Neural progenitor cell (in vitro differentiated cells): ENCODE measurements around the gene MOGAT1.

Experiments
- CTCF ChIP-seq: fragments of 200-600 bp; sonication (generic); IDR thresholded peaks from 2 replicates; pipeline ENCODE4 v1.5.1; 2017; ENCODE audit warnings: antibody characterized with exemption, mild to moderate bottlenecking
- EZH2 ChIP-seq: fragments of 200-600 bp; sonication (generic); IDR thresholded peaks from 2 replicates; pipeline ENCODE4 v1.6.1; 2017; ENCODE audit warnings: antibody characterized with exemption, mild to moderate bottlenecking, moderate library complexity
- EZH2phosphoT487 ChIP-seq: fragments of 200-600 bp; sonication (generic); IDR thresholded peaks from 2 replicates; pipeline ENCODE4 v1.6.1; 2017; ENCODE audit warnings: antibody characterized with exemption

DNA sequence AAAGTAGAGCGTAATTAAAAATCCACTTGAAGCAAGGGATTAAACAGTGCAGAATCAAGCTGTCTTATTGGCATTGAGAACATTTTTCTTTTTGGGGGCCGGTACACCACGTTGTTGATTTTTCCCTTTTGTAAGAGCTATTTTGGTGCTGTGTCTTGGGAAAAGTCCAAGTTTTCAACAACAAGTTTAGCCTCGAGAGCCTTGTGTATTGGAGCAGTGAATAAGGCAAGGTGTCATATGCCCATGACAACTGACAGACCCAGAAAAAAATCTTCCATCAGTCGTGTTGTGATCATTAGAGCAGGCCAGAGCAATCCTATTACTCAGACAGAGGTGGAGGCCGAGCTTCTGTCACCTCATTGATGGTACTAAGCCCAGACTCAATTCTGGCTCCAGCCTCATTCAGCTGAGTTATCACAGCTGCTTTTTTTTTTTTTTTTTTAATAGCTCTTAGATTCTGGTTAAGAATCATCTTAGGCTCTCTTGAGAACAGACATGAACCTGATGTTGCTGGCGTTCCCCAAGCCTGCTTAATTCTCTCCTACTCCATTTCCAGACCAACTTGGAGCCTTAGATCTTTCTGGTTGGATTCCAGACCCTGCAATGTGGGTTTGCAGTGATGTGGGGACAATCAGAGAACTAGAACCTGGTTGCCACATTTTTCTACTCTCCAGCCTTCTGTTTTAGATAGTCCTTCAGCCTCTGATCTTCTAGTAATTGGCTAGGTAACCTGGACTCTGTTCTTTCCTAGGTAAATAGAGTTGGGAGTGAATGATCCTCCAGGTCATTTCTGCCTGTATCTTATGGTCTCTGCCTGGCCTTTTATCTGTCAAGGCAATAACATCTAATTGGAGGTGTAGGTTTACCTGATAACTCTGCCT lies 43.1 kb downstream of the MOGAT1 start:
- TF ChIP-seq CTCF: no peak
- TF ChIP-seq EZH2: no peak
- TF ChIP-seq EZH2phosphoT487: no peak
